Measurements from ENCODE around the gene CIITA. TPM values are rescaled to one million over a fixed set of nuclear protein-coding genes. Genes with fewer than 3 reads are reported as not detected.

The CIITA gene
- total RNA-seq, 1 experiment from 2014 or later, result 0.12 TPM

DNA sequence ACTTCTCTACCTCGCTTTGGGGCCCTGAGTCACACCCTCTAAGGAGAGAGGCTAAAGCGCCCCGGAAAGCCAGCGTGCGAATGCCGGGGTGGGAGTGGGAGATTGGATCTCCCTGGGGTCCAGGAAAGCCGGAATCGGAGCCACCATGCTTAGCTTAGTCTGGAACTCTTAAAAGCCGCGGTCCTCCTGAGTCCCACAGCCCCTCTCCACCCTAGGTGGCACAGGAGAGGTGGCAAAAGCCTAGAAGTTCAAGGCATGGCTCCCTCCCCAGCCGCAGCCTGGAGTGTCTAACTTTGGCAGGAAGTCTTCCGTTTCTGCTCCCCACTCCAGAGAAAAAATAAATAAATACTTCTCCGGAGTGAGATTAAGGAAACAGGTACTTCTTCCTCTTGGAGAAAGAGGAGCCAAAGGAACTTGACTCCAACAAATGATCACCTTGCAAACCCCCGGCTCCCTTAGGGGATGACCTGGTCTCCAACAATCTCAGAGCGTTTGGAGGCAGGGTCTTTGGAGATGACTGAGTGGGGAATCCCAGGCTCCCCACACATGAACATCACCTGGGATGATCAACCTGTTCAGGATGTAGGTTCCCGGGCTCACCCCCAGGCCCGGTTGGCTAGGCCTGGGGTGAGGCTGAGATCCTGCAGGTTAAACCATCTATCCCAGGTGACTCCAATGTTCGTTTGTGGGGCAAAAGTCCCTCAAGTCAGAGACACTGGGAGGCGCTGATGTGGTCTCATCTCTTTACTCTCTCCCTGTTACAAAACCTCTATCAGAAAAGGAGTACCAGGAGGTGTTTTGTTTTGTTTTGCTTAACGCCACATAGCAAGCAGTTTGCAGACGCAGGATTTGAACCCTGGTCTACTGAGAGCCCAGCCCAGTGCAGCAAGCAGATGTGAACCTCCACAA is 2.9 kb downstream of the CIITA start:
- DNase-seq (ENCODE audit: low read depth), result no peak

DNA sequence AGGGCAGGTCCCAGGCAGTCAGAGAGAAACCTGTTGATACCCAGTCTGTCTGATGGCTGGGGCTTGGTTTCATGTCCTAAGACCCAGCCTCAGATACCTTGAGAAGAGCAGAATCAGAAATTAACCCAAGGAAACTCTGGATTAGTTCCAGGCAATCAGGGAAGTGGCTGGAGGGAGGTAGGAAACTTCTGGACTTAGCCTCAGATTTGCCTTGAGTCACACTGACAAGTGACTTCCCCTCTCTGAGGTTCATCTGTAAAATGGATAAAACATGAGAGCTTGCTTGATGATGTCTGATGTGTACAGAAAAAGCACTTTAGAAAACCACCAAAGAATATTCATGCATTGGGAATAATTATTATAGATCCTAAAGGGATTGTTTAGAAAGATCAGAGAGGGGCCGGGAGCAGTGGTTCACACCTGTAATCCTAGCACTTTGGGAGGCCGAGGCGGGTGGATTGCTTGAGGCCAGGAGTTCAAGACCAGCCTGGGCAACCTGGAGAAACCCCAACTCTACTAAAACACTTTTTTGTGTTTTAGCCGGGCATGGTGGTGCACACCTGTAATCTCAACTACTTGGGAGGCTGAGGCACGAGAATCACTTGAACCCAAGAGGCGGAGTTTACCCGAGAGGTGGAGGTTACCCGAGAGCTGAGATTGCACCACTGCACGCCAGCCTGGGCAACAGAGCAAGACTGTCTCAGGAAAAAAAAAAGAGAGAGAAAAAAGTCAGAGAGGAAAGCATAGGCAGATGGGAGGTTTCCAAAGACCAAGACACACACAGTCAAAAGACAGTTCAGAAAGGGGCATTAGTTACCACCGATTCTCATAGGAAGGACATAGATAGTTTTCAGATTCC is 3.8 kb downstream of the CIITA start:
- no peak for DNase-seq (ENCODE audit: low read depth)

DNA sequence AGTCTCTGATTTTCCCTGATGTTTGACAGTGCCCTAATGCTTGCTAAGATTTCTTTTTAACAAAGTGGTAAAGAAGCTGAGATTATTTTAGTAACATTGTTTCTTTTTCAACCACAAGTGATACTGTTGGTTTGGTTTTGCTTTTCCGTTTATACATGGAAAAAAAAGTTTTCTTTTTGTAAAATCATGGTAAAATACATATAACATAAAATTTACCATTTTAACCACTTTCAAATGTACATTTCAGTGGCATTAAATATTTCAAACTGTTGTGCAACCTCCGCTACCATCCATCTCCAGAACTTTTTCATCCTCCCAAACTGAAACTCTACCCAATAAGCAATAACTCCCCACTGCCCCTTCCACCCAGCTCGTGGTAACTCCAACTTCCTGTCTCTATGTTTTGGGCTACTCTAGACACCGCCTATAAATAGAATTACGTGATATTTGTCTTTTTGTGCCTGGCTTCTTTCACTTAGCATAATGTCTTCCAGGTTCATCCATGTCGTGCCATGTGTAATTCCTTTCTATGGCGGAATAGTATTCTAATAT is 4.6 kb downstream of the CIITA start:
- DNase-seq (ENCODE audit: low read depth), result no peak

DNA sequence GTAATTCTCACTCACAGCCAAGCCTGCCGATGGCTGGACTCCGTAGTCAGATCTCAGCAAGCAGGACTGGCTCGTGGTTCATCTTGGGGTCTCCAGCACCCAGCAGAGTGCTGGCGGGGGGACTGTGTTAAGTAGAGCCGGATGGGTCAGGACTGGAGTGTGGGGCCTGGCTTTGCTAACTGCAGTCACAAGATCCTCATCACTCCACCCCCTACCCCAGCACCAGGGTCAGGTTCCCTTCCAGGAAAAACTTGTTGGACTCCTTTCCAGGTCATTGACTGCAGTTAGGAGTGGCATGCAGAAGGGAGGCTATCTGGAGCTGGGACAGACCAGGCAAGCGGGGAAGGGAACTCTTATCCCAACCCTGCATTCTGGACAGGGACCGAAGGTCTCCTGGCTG is 6.0 kb downstream of the CIITA start:
- DNase-seq (ENCODE audit: low read depth), result no peak

DNA sequence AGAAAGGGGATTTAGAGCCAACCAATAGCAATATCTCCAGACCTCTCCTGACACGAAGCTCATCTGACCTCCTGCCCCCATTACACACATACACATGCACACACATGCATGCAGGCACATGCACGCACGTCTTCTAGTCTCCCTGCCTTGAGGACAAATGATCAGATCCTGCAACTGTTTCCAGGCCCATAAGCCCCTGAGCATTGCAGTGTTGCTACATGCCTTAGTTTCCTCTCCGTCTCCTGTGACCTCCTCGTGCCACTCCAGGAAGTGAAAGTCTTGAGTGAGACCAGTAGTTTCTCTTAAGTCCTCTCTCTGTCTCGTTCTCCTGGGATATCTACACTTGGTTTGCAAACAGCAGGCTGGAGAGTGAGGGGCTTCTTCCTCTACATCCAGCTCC is 8.2 kb downstream of the CIITA start:
- no peak for DNase-seq (ENCODE audit: low read depth)

DNA sequence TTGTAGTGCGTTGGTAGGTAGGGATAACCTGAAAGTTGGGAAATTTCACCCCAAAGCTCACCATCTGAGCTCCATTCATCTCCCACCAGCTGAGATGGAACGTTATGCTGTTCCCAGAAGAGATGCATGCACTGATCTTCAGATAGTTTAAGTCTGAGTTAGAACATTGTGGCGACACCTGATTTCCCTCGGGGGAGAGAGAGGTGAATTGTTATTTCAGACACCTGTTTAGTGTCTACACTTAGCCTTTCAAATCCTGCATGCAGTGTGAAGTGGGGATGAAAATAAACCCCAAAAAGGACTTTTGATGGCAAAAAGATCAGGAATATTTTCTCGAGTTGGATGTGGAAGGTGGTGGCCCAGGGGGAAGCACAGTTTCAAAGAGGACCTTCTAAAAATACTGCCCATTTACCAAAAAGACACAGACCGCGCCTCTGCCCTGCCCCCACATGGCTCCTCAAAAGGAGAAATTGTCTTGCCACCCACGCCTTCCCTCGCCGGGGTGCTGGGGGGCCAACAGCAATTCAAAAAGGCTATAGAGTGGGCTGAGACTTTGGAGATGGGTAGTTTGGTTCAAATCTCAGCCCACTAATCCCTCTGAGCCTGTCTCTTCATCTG is 11.4 kb downstream of the CIITA start:
- no peak for DNase-seq (ENCODE audit: low read depth)

DNA sequence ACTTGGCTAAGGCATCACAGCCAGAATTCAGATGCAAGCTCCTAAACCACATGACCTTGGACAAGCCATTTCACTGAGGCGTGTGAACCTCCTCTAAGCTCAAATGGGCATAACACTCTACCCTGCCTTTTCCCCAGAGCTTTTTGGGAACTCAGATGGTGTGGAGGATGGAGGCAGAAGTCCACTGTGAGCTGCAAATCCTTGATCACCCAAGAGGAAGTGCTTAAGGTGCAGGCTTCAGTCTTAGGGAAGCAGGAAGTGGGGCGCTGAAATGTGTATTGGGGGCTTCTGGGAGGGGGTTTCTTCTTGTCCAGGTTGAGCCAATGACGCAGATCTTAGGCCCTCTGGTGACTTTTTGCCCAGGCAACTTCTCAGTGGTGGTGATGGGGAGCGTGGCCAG is 12.9 kb downstream of the CIITA start:
- no peak for DNase-seq (ENCODE audit: low read depth)

DNA sequence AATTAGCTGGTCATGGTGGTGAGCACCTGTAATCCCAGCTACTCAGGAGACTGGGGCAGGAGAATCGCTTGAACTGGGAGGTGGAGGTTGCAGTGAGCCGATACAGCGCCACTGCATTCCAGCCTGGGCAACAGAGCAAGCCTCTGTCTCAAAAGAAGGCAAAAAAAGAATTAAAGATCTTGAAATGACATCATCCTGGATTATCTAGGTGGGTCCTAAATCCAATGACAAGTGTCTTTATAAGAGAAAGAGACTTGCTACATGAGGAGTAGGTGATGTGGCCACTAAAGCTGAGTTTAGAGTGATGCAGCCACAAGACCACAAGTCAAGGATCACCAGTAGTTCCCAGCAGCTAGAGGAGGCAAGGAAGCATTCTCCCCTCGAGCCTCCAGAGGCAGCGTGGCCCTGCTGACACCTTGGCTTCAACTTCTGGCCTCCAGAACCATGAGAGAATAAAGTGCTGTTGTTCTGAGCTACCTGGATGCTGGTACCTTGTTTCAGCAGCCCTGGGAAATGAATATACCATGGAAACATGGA is 15.8 kb downstream of the CIITA start:
- DNase-seq (ENCODE audit: low read depth), result no peak

DNA sequence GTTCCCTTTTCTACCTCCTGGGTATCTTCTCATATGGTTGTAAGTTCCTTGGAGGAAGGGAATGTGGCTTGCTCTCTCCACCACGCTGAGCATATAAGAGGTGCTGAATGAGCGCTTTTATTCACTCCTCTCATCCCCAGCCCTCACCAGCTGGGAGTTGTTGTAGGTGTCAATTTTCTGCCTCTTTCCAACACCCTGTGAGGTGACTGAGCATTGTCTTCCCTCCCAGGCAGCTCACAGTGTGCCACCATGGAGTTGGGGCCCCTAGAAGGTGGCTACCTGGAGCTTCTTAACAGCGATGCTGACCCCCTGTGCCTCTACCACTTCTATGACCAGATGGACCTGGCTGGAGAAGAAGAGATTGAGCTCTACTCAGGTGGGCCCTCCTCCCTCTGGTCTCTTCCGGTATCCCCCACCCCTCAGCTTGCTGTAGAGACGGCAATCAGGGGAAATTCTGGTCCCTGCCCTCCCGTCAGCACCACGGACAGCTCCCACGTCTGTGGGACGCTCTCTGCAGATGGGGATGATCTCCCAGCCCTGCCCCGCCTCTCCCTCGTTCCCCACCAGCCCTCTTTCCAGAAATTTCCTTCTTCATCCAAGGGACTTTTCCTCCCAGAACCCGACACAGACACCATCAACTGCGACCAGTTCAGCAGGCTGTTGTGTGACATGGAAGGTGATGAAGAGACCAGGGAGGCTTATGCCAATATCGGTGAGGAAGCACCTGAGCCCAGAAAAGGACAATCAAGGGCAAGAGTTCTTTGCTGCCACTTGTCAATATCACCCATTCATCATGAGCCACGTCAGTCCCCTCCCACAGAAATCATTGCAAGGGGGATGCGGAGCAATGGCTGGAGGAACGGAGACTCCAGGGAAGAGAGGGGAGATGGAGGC is 18.3 kb downstream of the CIITA start:
- peak; percentile 32 for DNase-seq (ENCODE audit: low read depth)

DNA sequence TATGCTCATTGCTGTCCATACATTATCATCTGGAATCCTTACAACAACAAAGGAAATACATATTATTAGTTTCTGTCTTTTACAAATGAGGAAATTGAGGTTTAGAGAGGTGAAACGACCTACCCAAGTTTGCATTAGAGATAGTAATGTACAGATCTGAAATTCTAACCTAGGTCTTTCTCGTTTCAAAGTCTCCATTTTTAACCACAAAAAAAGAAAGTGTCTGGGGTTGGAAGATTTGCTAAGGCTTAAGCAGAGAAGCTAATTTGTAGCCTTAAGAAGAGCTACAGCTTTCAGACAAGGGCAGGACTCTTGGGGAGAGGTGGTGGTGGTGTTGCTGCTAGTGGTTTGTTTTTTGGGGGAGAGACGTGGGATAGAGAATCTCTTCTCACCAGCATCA is 19.2 kb downstream of the CIITA start:
- no peak for DNase-seq (ENCODE audit: low read depth)

DNA sequence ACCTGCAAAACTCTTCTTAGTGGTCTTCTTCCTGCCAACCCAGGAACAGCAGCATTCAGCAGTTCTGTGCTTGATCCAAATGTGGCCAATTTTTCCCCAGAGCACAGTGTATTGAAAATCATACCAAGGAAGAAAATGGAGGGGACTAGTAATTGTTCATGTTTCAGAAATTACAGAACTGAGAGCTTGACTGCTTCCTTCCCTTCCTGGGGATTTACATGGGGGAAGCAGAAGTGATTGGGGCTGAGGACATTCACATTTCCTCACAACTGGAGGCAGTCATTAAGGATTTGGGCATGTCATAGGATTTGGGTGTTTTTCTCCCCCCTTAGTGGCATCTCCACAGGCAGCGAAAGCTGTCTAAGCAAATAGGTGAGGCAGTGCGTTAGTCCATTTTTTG is 19.7 kb downstream of the CIITA start:
- no peak for DNase-seq (ENCODE audit: low read depth)

DNA sequence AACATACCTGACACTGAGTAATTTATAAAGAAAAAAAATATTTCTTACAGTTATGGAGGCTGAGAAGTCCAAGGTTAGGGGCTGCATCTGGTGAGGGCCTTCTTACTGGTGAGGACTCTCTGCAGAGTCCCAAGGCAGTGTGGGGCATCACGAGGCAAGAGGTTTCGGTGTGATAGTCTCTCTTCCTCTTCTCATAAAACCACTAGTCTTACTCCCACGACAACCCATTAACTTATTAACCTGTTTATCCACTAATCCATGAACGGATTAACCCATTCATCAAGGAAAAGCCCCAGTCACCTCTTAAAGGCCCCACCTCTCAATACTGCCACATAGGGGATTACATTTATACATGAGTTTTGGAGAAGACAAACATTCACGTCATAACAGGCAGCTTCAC is 20.1 kb downstream of the CIITA start:
- no peak for DNase-seq (ENCODE audit: low read depth)

DNA sequence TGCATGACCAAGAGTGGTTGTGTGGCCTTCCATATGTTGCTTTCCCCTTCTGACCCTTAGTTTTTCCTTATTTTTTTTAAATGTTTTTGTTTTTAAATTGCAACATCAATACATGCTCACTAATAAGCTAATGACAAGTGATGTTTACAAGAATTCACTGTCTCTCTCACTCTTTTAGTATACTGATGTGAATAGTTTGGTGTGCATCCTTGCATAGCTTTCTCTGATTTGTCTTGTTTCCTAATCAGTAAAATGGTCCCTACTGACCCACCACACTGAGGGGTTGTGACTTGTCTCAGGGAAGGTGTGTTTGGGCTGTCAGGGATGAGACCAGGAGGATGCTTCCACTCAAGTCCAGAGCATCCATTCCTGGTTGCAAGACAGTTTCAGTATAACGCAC is 26.0 kb downstream of the CIITA start:
- DNase-seq (ENCODE audit: low read depth), result no peak

DNA sequence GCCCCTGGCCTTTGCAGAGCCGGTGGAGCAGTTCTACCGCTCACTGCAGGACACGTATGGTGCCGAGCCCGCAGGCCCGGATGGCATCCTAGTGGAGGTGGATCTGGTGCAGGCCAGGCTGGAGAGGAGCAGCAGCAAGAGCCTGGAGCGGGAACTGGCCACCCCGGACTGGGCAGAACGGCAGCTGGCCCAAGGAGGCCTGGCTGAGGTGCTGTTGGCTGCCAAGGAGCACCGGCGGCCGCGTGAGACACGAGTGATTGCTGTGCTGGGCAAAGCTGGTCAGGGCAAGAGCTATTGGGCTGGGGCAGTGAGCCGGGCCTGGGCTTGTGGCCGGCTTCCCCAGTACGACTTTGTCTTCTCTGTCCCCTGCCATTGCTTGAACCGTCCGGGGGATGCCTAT is 29.5 kb downstream of the CIITA start:
- no peak for DNase-seq (ENCODE audit: low read depth)

DNA sequence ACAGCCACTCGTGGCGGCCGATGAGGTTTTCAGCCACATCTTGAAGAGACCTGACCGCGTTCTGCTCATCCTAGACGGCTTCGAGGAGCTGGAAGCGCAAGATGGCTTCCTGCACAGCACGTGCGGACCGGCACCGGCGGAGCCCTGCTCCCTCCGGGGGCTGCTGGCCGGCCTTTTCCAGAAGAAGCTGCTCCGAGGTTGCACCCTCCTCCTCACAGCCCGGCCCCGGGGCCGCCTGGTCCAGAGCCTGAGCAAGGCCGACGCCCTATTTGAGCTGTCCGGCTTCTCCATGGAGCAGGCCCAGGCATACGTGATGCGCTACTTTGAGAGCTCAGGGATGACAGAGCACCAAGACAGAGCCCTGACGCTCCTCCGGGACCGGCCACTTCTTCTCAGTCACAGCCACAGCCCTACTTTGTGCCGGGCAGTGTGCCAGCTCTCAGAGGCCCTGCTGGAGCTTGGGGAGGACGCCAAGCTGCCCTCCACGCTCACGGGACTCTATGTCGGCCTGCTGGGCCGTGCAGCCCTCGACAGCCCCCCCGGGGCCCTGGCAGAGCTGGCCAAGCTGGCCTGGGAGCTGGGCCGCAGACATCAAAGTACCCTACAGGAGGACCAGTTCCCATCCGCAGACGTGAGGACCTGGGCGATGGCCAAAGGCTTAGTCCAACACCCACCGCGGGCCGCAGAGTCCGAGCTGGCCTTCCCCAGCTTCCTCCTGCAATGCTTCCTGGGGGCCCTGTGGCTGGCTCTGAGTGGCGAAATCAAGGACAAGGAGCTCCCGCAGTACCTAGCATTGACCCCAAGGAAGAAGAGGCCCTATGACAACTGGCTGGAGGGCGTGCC is 30.1 kb downstream of the CIITA start:
- DNase-seq (ENCODE audit: low read depth), result no peak

DNA sequence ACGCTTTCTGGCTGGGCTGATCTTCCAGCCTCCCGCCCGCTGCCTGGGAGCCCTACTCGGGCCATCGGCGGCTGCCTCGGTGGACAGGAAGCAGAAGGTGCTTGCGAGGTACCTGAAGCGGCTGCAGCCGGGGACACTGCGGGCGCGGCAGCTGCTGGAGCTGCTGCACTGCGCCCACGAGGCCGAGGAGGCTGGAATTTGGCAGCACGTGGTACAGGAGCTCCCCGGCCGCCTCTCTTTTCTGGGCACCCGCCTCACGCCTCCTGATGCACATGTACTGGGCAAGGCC is 30.7 kb downstream of the CIITA start:
- no peak for DNase-seq (ENCODE audit: low read depth)

DNA sequence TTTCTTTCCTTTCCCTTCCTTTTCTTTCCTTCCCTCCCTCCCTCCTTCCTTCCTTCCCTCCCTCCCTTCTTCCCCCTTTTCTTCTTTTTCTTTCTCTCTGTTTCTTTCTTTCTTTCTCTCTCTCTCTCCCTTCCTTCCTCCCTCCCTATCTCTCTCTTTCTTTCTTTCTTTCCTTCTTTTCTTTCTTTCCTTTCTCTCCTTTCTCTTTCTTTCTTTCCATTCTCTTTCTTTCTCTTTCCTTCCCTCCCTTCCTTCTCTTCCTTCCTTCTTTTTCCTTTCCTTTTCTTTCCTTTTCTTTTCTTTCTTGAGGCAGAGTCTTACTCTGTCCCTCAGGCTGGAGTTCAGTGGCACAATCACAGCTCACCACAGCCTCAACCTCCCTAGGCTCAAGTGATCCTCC is 34.3 kb downstream of the CIITA start:
- DNase-seq (ENCODE audit: low read depth), result no peak

DNA sequence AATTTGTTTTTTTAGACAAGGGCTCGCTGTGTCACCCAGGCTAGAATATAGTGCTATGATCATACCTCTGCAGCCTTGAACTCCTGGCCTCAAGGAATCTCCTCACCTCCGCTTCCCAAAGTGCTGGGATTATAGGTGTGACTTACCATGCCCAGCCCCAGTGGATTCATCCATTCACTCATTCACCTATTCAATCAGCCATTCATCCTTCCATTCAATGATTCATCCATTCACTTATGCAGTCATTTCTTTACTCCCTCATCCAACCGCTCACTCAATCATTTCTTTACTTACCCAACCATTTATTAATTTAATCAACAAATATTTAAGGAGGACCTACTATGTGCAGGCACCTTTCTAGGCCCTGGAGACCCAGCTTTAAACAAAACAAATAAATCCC is 39.5 kb downstream of the CIITA start:
- no peak for DNase-seq (ENCODE audit: low read depth)

DNA sequence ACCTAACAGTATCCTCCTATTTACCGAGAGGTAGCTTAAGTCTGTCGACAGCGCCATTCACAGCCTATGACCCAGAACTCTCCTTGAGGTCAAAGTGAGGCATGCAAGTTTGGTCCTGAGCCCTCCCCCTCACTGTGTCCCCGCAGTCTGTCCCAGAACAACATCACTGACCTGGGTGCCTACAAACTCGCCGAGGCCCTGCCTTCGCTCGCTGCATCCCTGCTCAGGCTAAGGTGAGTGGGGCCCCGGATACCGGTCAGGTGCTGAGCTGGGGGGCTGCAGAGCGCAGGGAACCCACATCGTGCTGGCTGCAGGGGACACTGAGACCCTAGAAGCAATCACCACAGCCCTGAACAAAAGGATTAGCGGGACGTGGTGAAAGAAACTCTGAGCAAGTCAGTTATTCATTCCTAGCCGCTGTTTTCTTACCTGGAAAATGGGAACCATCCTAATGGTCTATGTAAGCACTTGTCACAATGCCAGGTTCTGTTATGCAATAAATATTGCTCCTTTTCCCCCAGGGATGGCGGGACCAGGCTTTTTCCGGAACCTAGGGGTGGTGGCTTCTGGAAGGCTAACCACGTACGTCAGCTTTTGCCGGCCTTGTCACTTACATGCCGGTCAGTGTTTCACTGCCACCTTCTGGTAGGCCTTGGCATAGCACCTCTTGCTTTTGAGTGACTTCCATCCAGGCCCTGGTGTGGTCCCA is 41.4 kb downstream of the CIITA start:
- DNase-seq (ENCODE audit: low read depth), result peak; percentile 82

DNA sequence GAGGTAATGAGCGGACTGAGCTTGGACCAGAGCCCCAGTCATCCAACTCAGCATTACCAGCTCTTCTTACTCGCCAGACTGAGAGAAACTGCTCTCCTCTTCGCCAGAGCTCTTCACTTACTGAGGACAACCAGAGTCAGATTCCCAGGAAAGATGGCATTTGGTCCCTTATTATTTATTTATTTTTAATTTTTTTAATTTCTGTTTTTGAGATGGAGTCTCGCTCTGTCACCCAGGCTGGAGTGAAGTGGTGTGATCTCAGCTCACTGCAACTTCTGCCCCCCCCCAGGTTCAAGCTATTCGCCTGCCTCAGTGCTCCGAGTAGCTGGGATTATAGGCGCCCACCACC is 42.0 kb downstream of the CIITA start:
- no peak for DNase-seq (ENCODE audit: low read depth)
